Inflammatory macrophage treated with lipopolysaccharide for 4 hours (primary cell): ENCODE data around the gene UTF1.

Source experiments
- DNase-seq: peaks from one replicate; pipeline ENCODE4 v3.0.0-alpha.2; 2020

Gene UTF1

GRCh38 chr10:133230387-133231195 lies 574 bp downstream of the UTF1 start:
- peak; percentile 50 for DNase-seq

GRCh38 chr10:133231244-133231945 lies 1.4 kb downstream of the UTF1 start:
- DNase-seq: no peak

GRCh38 chr10:133231946-133232574 lies 2.0 kb downstream of the UTF1 start:
- no peak for DNase-seq

- DNase-seq: peak; percentile 42
Measured at GRCh38 chr10:133234796-133235195, 4.8 kb downstream of the UTF1 start.

GRCh38 chr10:133235265-133235855 lies 5.3 kb downstream of the UTF1 start:
- peak; percentile 11 for DNase-seq

DNA sequence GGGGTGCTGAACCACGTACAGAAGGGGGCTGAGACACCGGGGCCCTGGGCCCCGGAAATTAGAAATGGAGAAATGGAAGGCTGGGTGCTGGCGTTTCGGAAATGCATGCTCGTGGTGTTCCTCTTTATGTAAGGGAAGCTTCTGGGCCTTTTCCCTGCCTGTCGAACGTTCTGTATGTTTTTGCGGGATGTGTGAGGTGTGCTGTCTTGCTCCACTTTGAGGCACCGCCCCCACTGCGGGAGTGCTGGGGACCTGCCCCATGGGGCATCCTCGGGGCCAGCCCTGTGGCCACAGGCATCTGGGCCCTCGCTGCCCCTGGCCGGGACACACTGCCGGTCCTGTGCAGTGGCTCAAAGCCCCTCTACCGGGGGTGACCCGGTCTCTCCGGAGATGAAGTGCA lies 5.9 kb downstream of the UTF1 start:
- peak; percentile 43 for DNase-seq

- DNase-seq: no peak
Measured at GRCh38 chr10:133236401-133237240, 6.6 kb downstream of the UTF1 start.

GRCh38 chr10:133237241-133237587 lies 7.2 kb downstream of the UTF1 start:
- DNase-seq: no peak

GRCh38 chr10:133237588-133238465 lies 7.8 kb downstream of the UTF1 start, which contains the start of gene VENTX:
Gene VENTX, plus strand, starts transcription at chr10:133237855. Its CDS starts 60 bp downstream, at chr10:133237915.
- DNase-seq: no peak

DNA sequence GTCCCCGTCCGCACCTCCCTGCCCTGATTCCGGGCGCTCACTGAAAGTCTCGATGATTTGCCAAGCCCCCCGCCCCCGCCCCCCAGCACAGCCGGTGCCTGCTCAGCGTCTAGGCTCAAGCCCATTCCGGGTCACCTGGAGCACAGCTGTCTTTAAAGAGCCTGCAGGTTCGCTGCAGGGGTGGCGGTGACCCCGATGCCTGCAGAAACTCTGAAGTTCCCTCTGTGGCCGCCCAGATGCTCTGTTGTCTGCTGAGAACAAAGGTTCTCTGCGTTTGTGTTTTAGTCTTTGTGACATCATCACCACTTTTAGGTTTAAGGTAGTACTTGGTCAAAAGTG lies 8.4 kb downstream of the UTF1 start:
- no peak for DNase-seq

DNA sequence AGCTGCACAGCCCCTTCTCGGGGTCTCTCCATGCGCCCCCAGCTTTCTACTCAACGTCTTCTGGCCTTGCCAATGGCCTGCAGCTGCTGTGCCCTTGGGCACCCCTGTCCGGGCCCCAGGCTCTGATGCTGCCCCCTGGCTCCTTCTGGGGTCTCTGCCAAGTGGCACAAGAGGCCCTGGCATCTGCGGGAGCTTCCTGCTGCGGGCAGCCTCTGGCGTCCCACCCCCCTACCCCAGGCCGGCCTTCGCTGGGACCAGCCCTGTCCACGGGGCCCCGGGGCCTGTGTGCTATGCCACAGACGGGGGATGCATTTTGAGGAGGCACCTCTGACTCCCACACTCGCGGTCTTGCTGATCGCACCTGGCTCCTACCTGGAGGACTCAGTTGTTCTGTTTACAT lies 10.0 kb downstream of the UTF1 start:
- DNase-seq: no peak

- DNase-seq: no peak
Measured at GRCh38 chr10:133241501-133242205, 11.6 kb downstream of the UTF1 start.

- no peak for DNase-seq
Measured at GRCh38 chr10:133242611-133243356, 12.8 kb downstream of the UTF1 start.

DNA sequence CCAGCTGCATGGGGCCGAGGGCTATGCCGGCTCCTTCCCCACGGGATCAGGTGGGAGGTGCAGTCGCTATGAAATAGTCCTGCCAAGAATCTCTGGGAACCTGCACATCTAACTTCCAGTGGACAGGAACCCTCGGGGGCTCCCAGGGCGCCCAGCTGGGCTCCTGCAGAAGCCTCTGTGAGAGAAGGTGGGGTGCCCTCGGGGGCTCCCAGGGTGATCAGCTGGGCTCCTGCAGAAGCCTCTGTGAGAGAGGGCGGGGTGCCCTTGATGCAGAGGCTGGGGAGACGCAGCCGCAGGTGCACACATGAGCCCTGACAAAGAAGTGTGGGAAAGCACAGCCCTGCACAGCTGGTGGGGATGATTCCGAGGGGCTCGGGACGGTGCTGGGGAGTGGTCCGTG lies 13.6 kb downstream of the UTF1 start:
- DNase-seq: no peak

DNA sequence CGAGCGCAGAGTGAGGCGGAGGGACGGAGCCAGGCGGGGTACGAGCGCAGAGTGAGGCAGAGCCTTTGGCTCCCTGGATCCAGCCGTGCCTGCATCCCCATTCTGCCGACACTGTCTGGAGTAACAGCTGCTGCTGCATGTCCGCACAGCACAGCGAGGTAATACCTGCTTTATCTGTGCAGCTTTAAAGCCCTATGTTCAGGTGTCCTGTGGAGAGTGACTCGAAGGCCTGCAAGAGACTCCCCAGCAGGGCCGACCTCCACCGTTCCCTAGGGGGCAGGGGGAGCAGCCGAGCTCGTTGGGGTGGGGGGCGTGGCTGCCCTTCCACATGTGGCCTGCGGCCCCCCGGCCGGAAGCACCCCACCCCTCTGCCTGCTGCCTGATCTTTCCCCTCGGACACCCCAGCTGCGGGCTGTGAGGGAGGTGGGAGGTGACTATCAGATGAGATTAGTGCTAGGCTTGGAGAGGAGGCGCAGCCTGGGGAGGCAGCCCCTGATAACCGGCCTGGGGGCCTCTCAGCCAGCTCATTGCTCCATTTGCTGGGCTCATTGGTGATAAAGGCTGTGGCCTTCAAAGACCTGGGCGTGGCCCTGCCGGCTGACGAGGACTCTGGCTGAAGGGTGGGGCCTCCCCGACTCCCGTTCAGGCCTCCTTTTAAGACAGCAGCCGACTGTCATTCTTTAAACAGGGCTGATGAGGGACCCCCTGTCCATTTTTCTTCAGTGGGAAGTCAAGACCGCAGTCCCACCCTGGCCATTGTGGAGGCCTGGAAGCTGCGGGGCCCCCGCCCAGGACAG lies 15.6 kb downstream of the UTF1 start:
- DNase-seq: no peak

DNA sequence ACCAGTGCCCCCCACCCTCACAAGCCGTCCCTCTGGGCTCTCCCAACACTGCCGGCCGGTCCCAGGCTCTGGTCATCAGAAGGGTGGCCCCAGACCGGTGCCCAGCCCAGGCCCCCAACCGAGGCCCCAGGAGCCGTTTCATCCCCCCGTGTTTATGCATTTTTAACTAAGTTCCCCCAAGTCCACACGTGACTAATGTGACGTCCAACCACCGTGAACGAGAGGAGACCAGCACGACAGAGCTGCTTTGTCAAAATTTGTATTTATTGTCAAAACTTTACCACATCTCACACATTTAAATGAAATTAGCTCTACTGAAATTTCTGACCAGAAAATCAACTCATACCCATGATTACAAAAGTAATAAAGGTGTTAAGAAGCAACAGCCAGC lies 16.2 kb downstream of the UTF1 start:
- no peak for DNase-seq

DNA sequence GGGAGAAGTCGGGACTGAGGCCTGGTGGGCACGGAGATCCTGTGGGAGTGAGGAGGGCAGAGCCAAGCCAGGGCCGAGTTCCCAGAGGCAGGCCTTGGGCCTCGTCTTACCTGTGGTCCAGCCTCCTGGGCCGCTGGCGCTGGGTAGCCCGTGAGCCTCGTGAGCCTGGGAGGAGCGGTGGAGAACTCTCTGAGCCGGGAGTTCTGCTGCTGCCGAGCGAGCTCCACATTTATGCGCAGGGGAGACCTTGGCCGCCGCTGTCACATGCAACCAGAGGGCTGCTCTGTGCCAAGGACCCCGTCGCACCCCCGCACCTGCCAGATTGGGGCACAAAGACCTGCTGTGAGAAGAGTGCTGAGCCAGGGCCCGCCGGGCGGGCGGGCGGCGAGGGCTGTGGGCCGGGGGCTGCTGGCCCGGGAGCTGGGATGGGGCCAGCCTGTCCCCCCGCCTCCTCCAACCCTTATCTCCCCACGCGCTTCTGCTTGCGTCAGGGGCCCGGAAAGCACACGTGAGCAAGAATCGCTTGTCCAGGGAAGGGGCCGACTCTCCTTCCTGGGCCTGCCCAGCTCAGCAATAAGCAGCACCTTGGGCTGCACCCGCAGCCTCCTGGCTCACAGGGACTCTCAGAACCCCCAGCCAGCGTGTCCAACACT lies 17.8 kb downstream of the UTF1 start:
- DNase-seq: no peak

- DNase-seq: no peak
Measured at GRCh38 chr10:133248334-133248715, 18.3 kb downstream of the UTF1 start.
